ENCODE results near the gene PSMD9. TPM values are rescaled to one million over a fixed set of nuclear protein-coding genes. Genes with fewer than 3 reads are reported as not detected.
A peak's percentile ranks its signal among the peaks of the same experiment; 100 is the strongest.

Gene PSMD9
- total and polyA plus RNA-seq, 7 donors, result 20.1 to 131 (median 34.0) TPM

DNA sequence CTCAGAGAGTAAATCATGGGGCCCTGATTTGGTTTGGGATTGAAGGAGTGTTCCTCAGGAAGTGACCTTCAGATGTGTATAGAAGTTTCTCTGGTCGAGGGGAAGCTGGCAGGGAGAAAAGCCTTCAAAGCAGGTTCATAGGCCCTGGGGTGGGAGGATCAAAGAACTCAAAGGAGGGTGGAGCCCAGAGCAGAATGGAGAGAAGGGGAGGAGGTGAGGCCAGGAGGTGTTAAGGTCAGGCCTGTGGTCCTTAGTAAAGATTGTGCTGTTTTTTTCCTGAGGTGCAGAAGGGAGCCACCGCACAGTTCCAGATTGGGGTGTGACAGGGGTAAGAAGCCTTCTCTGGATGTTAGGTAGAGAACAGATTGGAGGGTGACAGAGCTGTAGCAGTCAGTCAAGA, 20.1 kb downstream of the PSMD9 start:
- Histone ChIP-seq H3K4me1 (no peaks in the 10 kb centered on the region), H3K36me3 (ENCODE audit: insufficient read depth in 1 of 2, low read depth in 1 of 2) (peaks cover 10 to 87% of the 10 kb centered on the region in 2 donors), H3K4me3 (no peak overlapping the region), H3K9me3 (no peaks in the 10 kb centered on the region), H3K27ac (no peak overlapping the region), H3K27me3 (ENCODE audit: insufficient read depth in 3 of 3, low read length in 2 of 3) (no peaks in the 10 kb centered on the region)
- intact Hi-C loops (cut with DNase I), result no loop called here
- ATAC-seq (no peak), DNase-seq (no peak)
- WGBS, 3 donors, result 58 to 69% (median 69%) methylated on average over 2 of the region's 2 CpGs
- TF ChIP-seq, protein P1, sequence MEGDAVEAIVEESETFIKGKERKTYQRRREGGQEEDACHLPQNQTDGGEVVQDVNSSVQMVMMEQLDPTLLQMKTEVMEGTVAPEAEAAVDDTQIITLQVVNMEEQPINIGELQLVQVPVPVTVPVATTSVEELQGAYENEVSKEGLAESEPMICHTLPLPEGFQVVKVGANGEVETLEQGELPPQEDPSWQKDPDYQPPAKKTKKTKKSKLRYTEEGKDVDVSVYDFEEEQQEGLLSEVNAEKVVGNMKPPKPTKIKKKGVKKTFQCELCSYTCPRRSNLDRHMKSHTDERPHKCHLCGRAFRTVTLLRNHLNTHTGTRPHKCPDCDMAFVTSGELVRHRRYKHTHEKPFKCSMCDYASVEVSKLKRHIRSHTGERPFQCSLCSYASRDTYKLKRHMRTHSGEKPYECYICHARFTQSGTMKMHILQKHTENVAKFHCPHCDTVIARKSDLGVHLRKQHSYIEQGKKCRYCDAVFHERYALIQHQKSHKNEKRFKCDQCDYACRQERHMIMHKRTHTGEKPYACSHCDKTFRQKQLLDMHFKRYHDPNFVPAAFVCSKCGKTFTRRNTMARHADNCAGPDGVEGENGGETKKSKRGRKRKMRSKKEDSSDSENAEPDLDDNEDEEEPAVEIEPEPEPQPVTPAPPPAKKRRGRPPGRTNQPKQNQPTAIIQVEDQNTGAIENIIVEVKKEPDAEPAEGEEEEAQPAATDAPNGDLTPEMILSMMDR (IDR thresholded peaks at IDR 0.05), result no peak

DNA sequence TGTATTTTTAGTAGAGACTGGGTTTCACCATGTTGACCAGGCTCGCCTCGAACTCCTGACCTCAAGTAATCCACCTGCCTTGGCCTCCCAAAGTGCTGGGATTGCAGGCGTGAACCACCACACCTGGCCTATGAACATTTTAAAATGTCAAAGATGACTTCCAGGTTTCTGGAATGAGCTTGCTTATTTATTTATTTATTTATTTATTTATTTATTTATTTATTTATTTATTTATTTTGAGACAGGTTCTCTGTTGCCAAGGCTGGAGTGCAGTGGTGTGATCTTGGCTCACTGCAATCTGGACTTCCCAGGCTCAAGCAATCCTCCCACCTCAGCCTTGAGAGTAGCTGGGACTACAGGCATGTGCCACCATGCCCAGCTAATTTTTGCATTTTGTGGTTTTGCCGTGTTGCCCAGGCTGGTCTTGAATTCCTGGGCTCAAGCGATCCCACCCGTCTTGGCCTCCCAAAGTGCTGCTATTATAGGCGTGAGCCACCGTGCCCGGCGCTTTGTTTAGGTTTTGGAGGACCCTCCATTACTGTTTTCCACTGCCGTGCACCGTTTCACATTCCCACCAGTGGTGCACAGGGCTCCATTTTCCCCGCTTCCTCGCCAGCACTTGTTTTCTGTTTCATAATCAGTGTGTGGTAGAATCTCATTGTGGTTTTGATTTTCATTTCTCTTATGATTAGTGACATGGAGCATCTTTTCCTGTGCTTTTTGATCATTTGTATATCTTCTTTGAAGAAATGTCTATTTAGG, 23.4 kb downstream of the PSMD9 start:
- DNase-seq (no peak), ATAC-seq (no peak)
- no peak overlapping the region for H3K4me3 ChIP-seq
- no peaks in the 10 kb centered on the region for H3K4me1 ChIP-seq
- H3K36me3 ChIP-seq (ENCODE audit: insufficient read depth in 1 of 2, low read depth in 1 of 2), result peaks cover 12 to 91% of the 10 kb centered on the region in 2 donors
- no peaks in the 10 kb centered on the region for H3K27me3 ChIP-seq (ENCODE audit: insufficient read depth in 3 of 3, low read length in 2 of 3)
- TF ChIP-seq, protein P1 (IDR thresholded peaks at IDR 0.05), result no peak
- intact Hi-C loops (cut with DNase I), result no loop called here
- WGBS, 3 donors, result 92 to 94% (median 94%) methylated on average over 14 of the region's 14 CpGs
- no peak overlapping the region for H3K27ac ChIP-seq
- H3K9me3 ChIP-seq, result no peaks in the 10 kb centered on the region

DNA sequence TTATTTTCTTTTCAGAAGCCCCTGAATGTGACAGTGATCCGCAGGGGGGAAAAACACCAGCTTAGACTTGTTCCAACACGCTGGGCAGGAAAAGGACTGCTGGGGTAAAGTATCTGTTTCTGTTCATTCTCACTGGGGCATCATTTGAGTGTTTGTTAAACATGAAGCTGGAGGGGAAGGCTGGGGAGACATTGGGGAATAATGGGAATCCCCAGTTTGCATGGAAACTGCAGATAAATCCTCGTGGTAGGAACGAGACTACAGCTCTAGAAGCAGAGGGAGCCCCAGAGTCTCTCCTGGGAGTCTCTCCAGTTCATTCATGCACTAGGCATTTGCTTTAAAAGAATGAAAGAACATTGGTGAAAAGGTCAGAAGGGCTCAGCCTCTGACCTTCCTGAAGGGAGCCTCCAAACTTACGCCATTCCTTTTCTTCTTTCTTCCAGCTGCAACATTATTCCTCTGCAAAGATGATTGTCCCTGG, 27.3 kb downstream of the PSMD9 start:
- ATAC-seq, result no peak
- peaks cover 3% of the 10 kb centered on the region for H3K4me1 ChIP-seq
- H3K4me3 ChIP-seq, result no peak overlapping the region
- intact Hi-C loops (cut with DNase I), result loop anchor here in 1 of 2 donors (5.0 kb wide), 1 partner anchor 96 kb away; no protein-coding TSS in a partner anchor
- 73 to 81% (median 75%) methylated on average over 5 of the region's 5 CpGs for WGBS, 3 donors
- no peaks in the 10 kb centered on the region for H3K27me3 ChIP-seq (ENCODE audit: insufficient read depth in 3 of 3, low read length in 2 of 3)
- no peaks in the 10 kb centered on the region for H3K9me3 ChIP-seq
- TF ChIP-seq, protein P1 (IDR thresholded peaks at IDR 0.05), result no peak
- no peak for DNase-seq
- no peak overlapping the region for H3K27ac ChIP-seq
- H3K36me3 ChIP-seq (ENCODE audit: insufficient read depth in 1 of 2, low read depth in 1 of 2), result peaks cover 5 to 68% of the 10 kb centered on the region in 2 donors

DNA sequence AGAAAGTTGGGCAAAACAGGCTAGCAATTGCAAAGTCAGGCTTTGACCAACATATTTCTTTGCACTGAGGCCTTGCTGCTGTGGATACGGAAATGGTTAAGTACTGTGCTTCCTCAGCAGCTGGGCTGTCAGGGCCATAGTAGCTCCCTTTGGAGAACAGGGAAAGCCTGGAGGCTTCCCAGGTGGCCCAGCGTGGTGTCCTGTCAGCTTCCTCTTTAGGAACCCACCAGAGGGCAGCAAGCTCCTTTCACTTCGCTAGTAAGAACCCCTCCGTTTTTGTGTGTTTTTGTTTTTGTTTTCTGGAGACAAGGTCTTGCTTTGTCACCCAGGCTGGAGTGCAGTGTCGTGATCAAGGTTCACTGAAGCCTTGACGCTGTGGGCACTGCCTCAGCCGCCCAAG, 28.1 kb downstream of the PSMD9 start:
- DNase-seq (no peak), ATAC-seq (peak in 1 of 4 donors; percentile 45)
- Histone ChIP-seq H3K36me3 (ENCODE audit: insufficient read depth in 1 of 2, low read depth in 1 of 2) (peaks cover 5 to 62% of the 10 kb centered on the region in 2 donors), H3K27me3 (ENCODE audit: insufficient read depth in 3 of 3, low read length in 2 of 3) (no peaks in the 10 kb centered on the region), H3K27ac (no peak overlapping the region), H3K9me3 (no peaks in the 10 kb centered on the region), H3K4me1 (peaks cover 3% of the 10 kb centered on the region), H3K4me3 (no peak overlapping the region)
- TF ChIP-seq, protein P1 (IDR thresholded peaks at IDR 0.05), result no peak
- 58 to 81% (median 61%) methylated on average over 7 of the region's 7 CpGs for WGBS, 3 donors
- intact Hi-C loops (cut with DNase I), result loop anchor here in 1 of 2 donors (5.0 kb wide), 1 partner anchor 96 kb away; no protein-coding TSS in a partner anchor
